Breast epithelium (tissue), 4 donors: Measurements from ENCODE around the gene MRPS25. TPM values are rescaled to one million over a fixed set of nuclear protein-coding genes. Genes with fewer than 3 reads are reported as not detected.

Source experiments
- DNase-seq, 2 donors: peaks; one replicate each; pipeline ENCODE4 v3.0.0-alpha.2; 2019; ENCODE audit warnings: low spot score in 2 of 2
- H3K27ac ChIP-seq, 2 donors: fragments of 200-600 bp; sonication (generic) in 1 of 2; one replicate each; pipeline ENCODE4 v1.5.1; 2016 to 2019; ENCODE audit warnings: mild to moderate bottlenecking in 1 of 2
- H3K27me3 ChIP-seq, 2 donors: fragments of 200-600 bp; sonication (generic) in 1 of 2; one replicate each; pipeline versions ENCODE4 v1.5.1 to v1.6.0; 2017 to 2019; ENCODE audit warnings: control low read depth in 1 of 2, mild to moderate bottlenecking in 1 of 2
- H3K36me3 ChIP-seq: fragments of 200-600 bp; one replicate; pipeline ENCODE4 v1.5.1; 2019
- H3K4me1 ChIP-seq, 2 donors: fragments of 200-600 bp; sonication (generic); one replicate each; pipeline ENCODE4 v1.5.1; 2016 to 2019; ENCODE audit warnings: control low read depth in 1 of 2
- H3K4me3 ChIP-seq, 3 donors: fragments of 200-600 bp; sonication (generic); 1 replicate in 2 of 3; 2 replicates in 1 of 3; pipeline ENCODE4 v1.5.1; 2016 to 2019; ENCODE audit warnings: mild to moderate bottlenecking in 3 of 3, moderate library complexity in 2 of 3
- H3K9me3 ChIP-seq, 2 donors: fragments of 200-600 bp; sonication (generic) in 1 of 2; one replicate each; pipeline ENCODE4 v1.5.1; 2016 to 2019; ENCODE audit warnings: control low read depth in 1 of 2
- CTCF ChIP-seq, 3 donors: fragments of 450-650 bp; IDR thresholded peaks; one replicate each; pipeline ENCODE4 v1.5.1; 2016 to 2017; ENCODE audit warnings: antibody characterized with exemption in 3 of 3, mild to moderate bottlenecking in 3 of 3, moderate library complexity in 3 of 3
- POLR2A ChIP-seq: fragments of 450-650 bp; IDR thresholded peaks from one replicate; pipeline ENCODE4 v1.6.1; 2016; ENCODE audit warnings: antibody characterized with exemption, mild to moderate bottlenecking, moderate library complexity
- POLR2AphosphoS5 ChIP-seq, 3 donors: sonication (generic); formaldehyde crosslinking; IDR thresholded peaks; one replicate each; pipeline ENCODE4 v1.6.1; 2017; ENCODE audit warnings: antibody characterized with exemption in 3 of 3
- intact Hi-C: fragments of 100-400 bp; cut with DNase I; formaldehyde crosslinking; loops from one replicate; pipeline ENCODE4 v1.15.1; 2023; ENCODE audit warnings: low total_unique reads
- total RNA-seq, 3 donors: library from RNA; depleted of rRNA; stranded (reverse); fragments of >200 nt; gene quantifications; one replicate each; pipeline ENCODE4 v1.1.0, GENCODE V29; 2016

MRPS25 gene
- total RNA-seq, 3 donors from 2014 or later = 19.5 to 40.0 (median 36.4) TPM

GRCh38 chr3:15017191-15017590 lies 47.9 kb downstream of the MRPS25 start:
- Histone ChIP-seq H3K36me3 (no peaks in the 10 kb centered on the region), H3K27me3 (no peaks in the 10 kb centered on the region), H3K27ac (no peak overlapping the region)

GRCh38 chr3:15015456-15015855 lies 49.7 kb downstream of the MRPS25 start:
- Histone ChIP-seq H3K9me3 (no peaks in the 10 kb centered on the region), H3K4me1 (no peaks in the 10 kb centered on the region), H3K4me3 (no peak overlapping the region), H3K27ac (no peak overlapping the region), H3K27me3 (no peaks in the 10 kb centered on the region), H3K36me3 (no peaks in the 10 kb centered on the region)
- no peak for TF ChIP-seq CTCF (IDR thresholded peaks at IDR 0.05)
- TF ChIP-seq POLR2A = no peak
- TF ChIP-seq POLR2AphosphoS5 (IDR thresholded peaks at IDR 0.05) = no peak
- no peak for DNase-seq
- intact Hi-C loops = no loop called here

More at GRCh38 chr3:15017191-15017590, 47.9 kb downstream of the MRPS25 start:
- Histone ChIP-seq H3K4me3 (no peak overlapping the region), H3K9me3 (no peaks in the 10 kb centered on the region), H3K4me1 (no peaks in the 10 kb centered on the region)
- DNase-seq = no peak
- TF ChIP-seq POLR2A (no peak), POLR2AphosphoS5 (IDR thresholded peaks at IDR 0.05) (no peak), CTCF (IDR thresholded peaks at IDR 0.05) (no peak)
- intact Hi-C loops = no loop called here

GRCh38 chr3:15014606-15015328 lies 50.3 kb downstream of the MRPS25 start:
- DNase-seq = no peak
- no peaks in the 10 kb centered on the region for H3K27me3 ChIP-seq
- TF ChIP-seq POLR2A (no peak), POLR2AphosphoS5 (IDR thresholded peaks at IDR 0.05) (no peak), CTCF (IDR thresholded peaks at IDR 0.05) (no peak)
- intact Hi-C loops = no loop called here
- H3K9me3 ChIP-seq = no peaks in the 10 kb centered on the region
- H3K4me3 ChIP-seq = no peak overlapping the region
- H3K36me3 ChIP-seq = no peaks in the 10 kb centered on the region
- H3K4me1 ChIP-seq = no peaks in the 10 kb centered on the region
- H3K27ac ChIP-seq = no peak overlapping the region

GRCh38 chr3:15011174-15011573 lies 53.9 kb downstream of the MRPS25 start:
- Histone ChIP-seq H3K36me3 (no peaks in the 10 kb centered on the region), H3K27ac (no peak overlapping the region), H3K4me1 (no peaks in the 10 kb centered on the region), H3K27me3 (no peaks in the 10 kb centered on the region), H3K4me3 (no peak overlapping the region), H3K9me3 (no peaks in the 10 kb centered on the region)
- TF ChIP-seq POLR2A (no peak), CTCF (IDR thresholded peaks at IDR 0.05) (no peak), POLR2AphosphoS5 (IDR thresholded peaks at IDR 0.05) (no peak)
- intact Hi-C loops = no loop called here
- no peak for DNase-seq

- intact Hi-C loops = no loop called here
- DNase-seq = no peak
- no peaks in the 10 kb centered on the region for H3K4me1 ChIP-seq
- H3K36me3 ChIP-seq = no peaks in the 10 kb centered on the region
- H3K27me3 ChIP-seq = no peaks in the 10 kb centered on the region
- H3K27ac ChIP-seq = no peak overlapping the region
- H3K9me3 ChIP-seq = no peaks in the 10 kb centered on the region
- no peak overlapping the region for H3K4me3 ChIP-seq
- no peak for TF ChIP-seq POLR2A
- TF ChIP-seq POLR2AphosphoS5 (IDR thresholded peaks at IDR 0.05) = no peak
- no peak for TF ChIP-seq CTCF (IDR thresholded peaks at IDR 0.05)
Observed at GRCh38 chr3:15010664-15011063, 54.5 kb downstream of the MRPS25 start.
